PC-3 (cell line): ENCODE measurements around the gene COA1. TPM values are rescaled to one million over a fixed set of nuclear protein-coding genes. Genes with fewer than 3 reads are reported as not detected.
A peak's percentile ranks its signal among the peaks of the same experiment; 100 is the strongest.

Experiments used
- ATAC-seq: fragments of 200-7000 bp; cut with Tn5 transposase; 2 replicates; pipeline ENCODE4 v1.9.1; 2020; ENCODE audit warnings: mild to moderate bottlenecking, moderate library complexity
- BruUV-seq: library from RNA; stranded (reverse); fragments of 400-500 nt; replicated peaks from 2 replicates; lab custom pipeline; 2021; lab: Mats Ljungman, UMichigan
- CTCF ChIA-PET: fragments of 300-600 bp; sonication (Branson Sonifier 250); formaldehyde crosslinking; loops from one replicate; lab custom pipeline; 2022; ENCODE audit warnings: antibody characterized with exemption; lab: Charles Lee
- POLR2A ChIA-PET: fragments of 300-600 bp; sonication (Branson Sonifier 250); formaldehyde crosslinking; loops from one replicate; lab custom pipeline; 2022; ENCODE audit warnings: antibody characterized with exemption; ENCODE audit not compliant: unreplicated experiment; lab: Charles Lee
- DNase-seq: peaks from one replicate; pipeline ENCODE4 v3.0.0-alpha.2; 2015
- H2AFZ ChIP-seq: fragments of 300-600 bp; sonication (generic); 2 replicates; pipeline ENCODE4 v1.6.0; 2016; ENCODE audit warnings: antibody characterized with exemption, low read length
- H3F3A ChIP-seq: fragments of 300-600 bp; sonication (generic); one replicate; pipeline ENCODE4 v1.6.0; 2017; ENCODE audit warnings: antibody characterized with exemption, low read length, control low read depth, mild to moderate bottlenecking; ENCODE audit not compliant: unreplicated experiment
- H3K27ac ChIP-seq: fragments of 300-600 bp; sonication (generic); 2 replicates; pipeline ENCODE4 v1.5.1; 2016; ENCODE audit warnings: mild to moderate bottlenecking, low read length
- H3K27me3 ChIP-seq: fragments of 300-600 bp; sonication (generic); 2 replicates; pipeline ENCODE4 v1.6.1; 2016; ENCODE audit warnings: low read length, mixed read lengths
- H3K36me3 ChIP-seq: fragments of 300-600 bp; sonication (generic); 2 replicates; pipeline ENCODE4 v1.6.1; 2016; ENCODE audit warnings: low read depth, mixed run types, low read length, mixed read lengths
- H3K4me1 ChIP-seq: fragments of 300-600 bp; sonication (generic); 2 replicates; pipeline ENCODE4 v1.5.1; 2016; ENCODE audit warnings: low read length; ENCODE audit not compliant: insufficient read depth
- H3K4me2 ChIP-seq: fragments of 300-600 bp; sonication (generic); 2 replicates; pipeline ENCODE4 v1.6.0; 2016; ENCODE audit warnings: low read length
- H3K4me3 ChIP-seq: fragments of 300-600 bp; sonication (generic); 2 replicates; pipeline ENCODE4 v1.5.1; 2016; ENCODE audit warnings: mild to moderate bottlenecking, low read length, mixed read lengths
- H3K79me2 ChIP-seq: fragments of 300-600 bp; sonication (generic); 2 replicates; pipeline ENCODE4 v1.6.1; 2017; ENCODE audit warnings: low read length, mixed read lengths
- H3K9ac ChIP-seq: fragments of 300-600 bp; sonication (generic); 2 replicates; pipeline ENCODE4 v1.6.0; 2016; ENCODE audit warnings: mild to moderate bottlenecking, low read length
- H3K9me2 ChIP-seq: fragments of 300-600 bp; sonication (generic); replicated peaks from 2 replicates; pipeline ENCODE4 v1.6.1; 2016; ENCODE audit warnings: mixed run types, low read length, mixed read lengths
- H3K9me3 ChIP-seq: fragments of 300-600 bp; sonication (generic); 2 replicates; pipeline ENCODE4 v1.6.1; 2016; ENCODE audit warnings: low read length, mixed read lengths
- H4K20me1 ChIP-seq: fragments of 300-600 bp; sonication (generic); 2 replicates; pipeline ENCODE4 v1.6.1; 2016; ENCODE audit warnings: low read length, mixed read lengths
- CTCF ChIP-seq: fragments of 300-600 bp; sonication (generic); conservative IDR thresholded peaks from 2 replicates; pipeline ENCODE4 v1.5.1; 2017; ENCODE audit warnings: antibody characterized with exemption, low read depth, mild to moderate bottlenecking, low read length
- EZH2 ChIP-seq: fragments of 300-600 bp; sonication (generic); IDR thresholded peaks from one replicate; pipeline ENCODE4 v1.6.1; 2017; ENCODE audit warnings: antibody characterized with exemption, mild to moderate bottlenecking, low read length; ENCODE audit not compliant: unreplicated experiment
- EZH2phosphoT487 ChIP-seq: fragments of 300-600 bp; sonication (generic); IDR thresholded peaks from 2 replicates; pipeline ENCODE4 v1.6.1; 2018; ENCODE audit warnings: mild to moderate bottlenecking, antibody characterized with exemption, low read length, borderline replicate concordance
- intact Hi-C: fragments of 100-400 bp; cut with micrococcal nuclease; formaldehyde crosslinking; loops from 2 replicates; pipeline ENCODE4 v1.9.0; 2023
- total RNA-seq: library from RNA; depleted of rRNA; stranded (reverse); fragments of >200 nt; gene quantifications from 2 replicates; pipeline ENCODE4 v1.2.3, GENCODE V29; 2014

Gene COA1
- total RNA-seq, 1 experiment from 2014 or later: 82.0 TPM

GRCh38 chr7:43671521-43671920 lies 57.8 kb downstream of the COA1 start:
- Histone ChIP-seq H3K4me3 (no peak overlapping the region), H3F3A (no peaks in the 10 kb centered on the region), H3K4me1 (peaks cover 30% of the 10 kb centered on the region), H3K36me3 (0 out of 2 replicates have a peak, but pooled peaks cover 4% of the 10 kb centered on the region), H3K27me3 (no peaks in the 10 kb centered on the region), H4K20me1 (no peaks in the 10 kb centered on the region), H3K9me2 (no peaks in the 10 kb centered on the region), H2AFZ (no peak overlapping the region), H3K9me3 (no peaks in the 10 kb centered on the region), H3K4me2 (no peak overlapping the region), H3K79me2 (peaks cover 89% of the 10 kb centered on the region), H3K27ac (no peak overlapping the region), H3K9ac (no peak overlapping the region)
- no peak for TF ChIP-seq EZH2
- TF ChIP-seq CTCF: no peak
- no peak for TF ChIP-seq EZH2phosphoT487
- BruUV-seq: no TSS peak
- ChIA-PET CTCF (no interaction called here), POLR2A (no interaction called here)
- DNase-seq: no peak
- no peak for ATAC-seq
- intact Hi-C loops: no loop called here

- Histone ChIP-seq H3K79me2 (peaks cover 99% of the 10 kb centered on the region), H3F3A (no peaks in the 10 kb centered on the region), H3K27me3 (no peaks in the 10 kb centered on the region), H4K20me1 (no peaks in the 10 kb centered on the region), H3K4me1 (peaks cover 25% of the 10 kb centered on the region), H3K4me3 (no peak overlapping the region), H3K36me3 (peaks cover 8% of the 10 kb centered on the region), H2AFZ (no peak overlapping the region), H3K9me2 (no peaks in the 10 kb centered on the region), H3K4me2 (no peak overlapping the region), H3K27ac (no peak overlapping the region), H3K9me3 (no peaks in the 10 kb centered on the region), H3K9ac (no peak overlapping the region)
- POLR2A ChIA-PET: no interaction called here
- CTCF ChIA-PET: no interaction called here
- TF ChIP-seq EZH2phosphoT487: no peak
- TF ChIP-seq CTCF: no peak
- TF ChIP-seq EZH2: no peak
- BruUV-seq: no TSS peak
- ATAC-seq (no peak), DNase-seq (no peak)
- intact Hi-C loops: no loop called here
Measured at GRCh38 chr7:43669286-43670081, 59.8 kb downstream of the COA1 start.

- no peak overlapping the region for H3K4me2 ChIP-seq
- H4K20me1 ChIP-seq: no peaks in the 10 kb centered on the region
- H3K27me3 ChIP-seq: no peaks in the 10 kb centered on the region
- no peak overlapping the region for H3K27ac ChIP-seq
- POLR2A ChIA-PET: no interaction called here
- ATAC-seq: no peak
- H3F3A ChIP-seq: no peaks in the 10 kb centered on the region
- H3K9ac ChIP-seq: no peak overlapping the region
- CTCF ChIA-PET: no interaction called here
- intact Hi-C loops: no loop called here
- peaks cover 17% of the 10 kb centered on the region for H3K4me1 ChIP-seq
- peak; percentile 38 for DNase-seq
- no peak overlapping the region for H2AFZ ChIP-seq
- H3K9me2 ChIP-seq: no peaks in the 10 kb centered on the region
- TF ChIP-seq EZH2phosphoT487 (no peak), EZH2 (no peak), CTCF (no peak)
- no TSS peak for BruUV-seq
- no peak overlapping the region for H3K4me3 ChIP-seq
- H3K9me3 ChIP-seq: no peaks in the 10 kb centered on the region
- peaks cover 13% of the 10 kb centered on the region for H3K36me3 ChIP-seq
- H3K79me2 ChIP-seq: peaks cover 100% of the 10 kb centered on the region
Measured at GRCh38 chr7:43668035-43668434, 61.3 kb downstream of the COA1 start.
